ENCODE data around the gene DGKE. TPM values are rescaled to one million over a fixed set of nuclear protein-coding genes. Genes with fewer than 3 reads are reported as not detected.

DGKE gene
- total and polyA plus RNA-seq, 2 of the 13 experiments (the other 11 are each of a cell fraction or from before 2014, with no cell fraction given): 3.2 to 5.3 TPM

GRCh38 chr17:56881685-56882295, 47.8 kb downstream of the DGKE start:
- Histone ChIP-seq H3K79me2 (ENCODE audit: insufficient read depth, low read length) (no peaks in the 10 kb centered on the region), H2AFZ (ENCODE audit: low read length) (no peak overlapping the region), H4K20me1 (ENCODE audit: insufficient read depth, low read length) (no peaks in the 10 kb centered on the region), H3K4me3 (replicated peaks in 1 of 3; ENCODE audit: insufficient read depth in 1 of 3, low read depth in 2 of 3, low read length in 3 of 3) (no peak overlapping the region), H3K36me3 (replicated peaks in 1 of 2; ENCODE audit: control insufficient read depth in 1 of 2, insufficient read depth in 2 of 2, low read length in 2 of 2) (no peaks in the 10 kb centered on the region), H3K4me1 (ENCODE audit: insufficient read depth, low read length) (peaks cover 19% of the 10 kb centered on the region), H3K27ac (ENCODE audit: extremely low read length, insufficient read depth, low read length) (no peak overlapping the region), H3K9me3 (ENCODE audit: low read length) (no peaks in the 10 kb centered on the region), H3K27me3 (ENCODE audit: control insufficient read depth in 1 of 2, insufficient read depth in 2 of 2, low read length in 2 of 2) (peaks cover 0 to 3% of the 10 kb centered on the region in 2 experiments; a peak in 2 of 5 replicates), H3K4me2 (ENCODE audit: low read depth, low read length) (no peak overlapping the region), H3K9ac (ENCODE audit: insufficient read depth, low read depth, low read length) (no peak overlapping the region)
- TF ChIP-seq ZFP1 (CRISPR knock-in tag; IDR thresholded peaks at IDR 0.05) (no peak), RORA (CRISPR knock-in tag; IDR thresholded peaks at IDR 0.05) (no peak), GZF1 (CRISPR knock-in tag; IDR thresholded peaks at IDR 0.05) (no peak), IRX3 (CRISPR knock-in tag; IDR thresholded peaks at IDR 0.05; ENCODE audit: borderline replicate concordance, low read depth) (no peak), SALL2 (CRISPR knock-in tag; IDR thresholded peaks at IDR 0.05) (no peak), ZNF678 (CRISPR knock-in tag; IDR thresholded peaks at IDR 0.05) (no peak), CEBPZ (IDR thresholded peaks at IDR 0.05; ENCODE audit: low read length) (no peak), ZNF781 (CRISPR knock-in tag; IDR thresholded peaks at IDR 0.05; ENCODE audit: borderline replicate concordance, not compliant biosample characterization) (no peak), YEATS4 (CRISPR knock-in tag; IDR thresholded peaks at IDR 0.05; ENCODE audit: borderline replicate concordance) (no peak), KDM5B (CRISPR knock-in tag; IDR thresholded peaks at IDR 0.05; ENCODE audit: borderline replicate concordance) (no peak), ZFY (CRISPR knock-in tag; IDR thresholded peaks at IDR 0.05) (no peak), JARID2 (CRISPR knock-in tag; IDR thresholded peaks at IDR 0.05; ENCODE audit: insufficient replicate concordance) (no peak), ZNF776 (CRISPR knock-in tag; IDR thresholded peaks at IDR 0.05) (no peak), FOXM1 (CRISPR knock-in tag; IDR thresholded peaks at IDR 0.05) (no peak), RXRB (CRISPR knock-in tag; IDR thresholded peaks at IDR 0.05; ENCODE audit: borderline replicate concordance) (no peak), LRRFIP1 (CRISPR knock-in tag; conservative IDR thresholded peaks at IDR 0.05) (no peak), ZNF512 (CRISPR knock-in tag; IDR thresholded peaks at IDR 0.05) (no peak)
- intact Hi-C loops (cut with micrococcal nuclease; ENCODE audit: unreplicated experiment) (no loop called here), in situ Hi-C loops (cut with HindIII; ENCODE audit: extremely low pct_ligation_motif_present, low pct_unique_long_range_greater_than_20kb) (no loop called here)
- WGBS (ENCODE audit: low lambda C conversion rate): 83% methylated on average over 3 of the region's 3 CpGs
- POLR2A ChIA-PET: interaction anchor here (0.7 kb wide), 1 partner anchor 32 kb away, joined by 3 read pairs; the partner anchor contains the start of gene TRIM25
- FAIRE-seq: no peak
- no peak for ATAC-seq
- CTCF ChIA-PET (ENCODE audit: low intra/inter-chr PET ratio, low total read pairs): no interaction called here
- DNase-seq (ENCODE audit: low spot score): no peak
- BruUV-seq (replicated peaks): no TSS peak

Data from HepG2 (cell line).